Kasumi-1 (cell line): ENCODE results near the gene PFDN6.
"Not testable (repeated sequence)": the region's sequence is repeated elsewhere in the genome, so short reads cannot be mapped to it uniquely, and the experiment has no call there.

ENCODE experiments used
- DNase-seq, 2 experiments: peaks; one replicate each; lab custom pipeline; 2025; lab: John Stamatoyannopoulos, UW

The PFDN6 gene

GRCh38 chr6:33273924-33274902 is 15.2 kb upstream of the PFDN6 start:
- DNase-seq: no peak

GRCh38 chr6:33275795-33276580 is 13.4 kb upstream of the PFDN6 start:
- DNase-seq: not testable (repeated sequence)

DNA sequence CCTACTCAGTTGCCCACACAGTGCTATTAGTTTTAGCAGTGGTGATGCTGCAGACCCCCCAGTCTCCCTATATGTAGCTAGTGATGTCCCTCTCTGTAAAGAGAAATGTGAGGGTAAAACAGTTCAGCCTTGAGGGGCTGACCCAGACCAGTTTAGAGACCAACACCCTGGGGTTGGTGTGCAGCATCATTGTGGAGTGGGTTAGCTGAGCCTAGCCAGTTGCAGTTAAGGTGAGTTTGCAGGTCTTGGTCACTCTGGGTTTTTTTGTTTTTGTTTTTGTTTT is 12.9 kb upstream of the PFDN6 start:
- peak in 1 of 2 experiments; percentile 46 for DNase-seq

DNA sequence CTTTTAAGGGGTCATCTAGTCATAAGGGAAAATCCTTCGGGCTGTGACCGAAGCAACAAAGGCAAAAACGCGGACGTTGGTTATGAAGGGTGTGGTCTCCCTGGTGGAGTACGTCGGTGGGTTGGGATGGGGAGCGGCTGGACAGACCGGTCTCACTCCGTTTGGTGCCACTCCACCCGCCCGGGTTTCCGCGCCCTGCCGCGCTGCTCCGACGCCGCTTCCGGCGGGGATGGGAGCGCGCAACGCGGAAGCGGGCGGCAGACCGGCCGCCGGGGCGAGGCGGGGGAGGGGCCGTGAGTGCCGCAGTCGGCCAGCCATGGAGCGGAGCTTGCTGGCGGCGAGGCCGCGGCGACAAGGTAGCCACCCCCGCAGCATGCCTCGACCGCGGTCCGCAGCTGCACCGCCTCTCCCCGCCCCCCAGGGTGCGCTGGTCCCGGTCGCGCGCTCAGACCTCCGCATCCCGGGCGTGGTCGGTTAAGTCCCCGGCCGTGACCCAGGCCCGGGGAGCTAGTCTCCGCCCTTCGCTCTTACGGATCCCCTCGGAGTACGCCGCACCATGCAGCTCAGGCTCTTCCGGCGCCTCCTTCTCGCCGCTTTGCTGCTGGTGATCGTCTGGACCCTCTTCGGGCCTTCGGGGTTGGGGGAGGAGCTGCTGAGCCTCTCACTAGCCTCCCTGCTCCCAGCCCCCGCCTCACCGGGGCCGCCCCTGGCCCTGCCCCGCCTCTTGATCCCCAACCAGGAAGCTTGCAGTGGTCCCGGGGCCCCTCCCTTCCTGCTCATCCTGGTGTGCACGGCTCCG is 12.3 kb upstream of the PFDN6 start, which contains the start of gene B3GALT4:
Gene B3GALT4 (plus strand): TSS at position 260 of the 799 bp plus-strand sequence. CDS start 297 bp downstream, at position 557.
- DNase-seq: peak; percentile 69 to 78

- no peak for DNase-seq
Measured at GRCh38 chr6:33277663-33278391, 11.6 kb upstream of the PFDN6 start.

DNA sequence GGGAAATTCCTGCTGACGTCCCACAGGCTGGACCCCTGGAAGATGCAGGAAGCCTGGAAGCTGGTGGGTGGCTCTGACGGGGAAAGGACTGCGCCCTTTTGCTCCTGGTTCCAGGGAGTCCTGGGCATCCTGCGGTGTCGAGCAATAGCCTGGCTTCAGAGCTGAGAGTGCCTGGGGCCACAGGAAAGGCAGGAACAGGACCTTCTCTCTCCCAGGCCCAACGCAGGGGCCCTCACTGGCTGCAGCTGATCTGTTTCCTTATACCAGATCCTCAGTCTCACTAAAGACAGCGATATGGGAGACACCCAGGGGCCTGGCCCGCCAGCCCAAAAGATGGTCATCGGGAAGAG is 11.0 kb upstream of the PFDN6 start:
- no peak for DNase-seq

- DNase-seq: no peak
Measured at GRCh38 chr6:33278810-33279209, 10.6 kb upstream of the PFDN6 start.

- no peak for DNase-seq
Measured at GRCh38 chr6:33279257-33279695, 10.1 kb upstream of the PFDN6 start.

DNA sequence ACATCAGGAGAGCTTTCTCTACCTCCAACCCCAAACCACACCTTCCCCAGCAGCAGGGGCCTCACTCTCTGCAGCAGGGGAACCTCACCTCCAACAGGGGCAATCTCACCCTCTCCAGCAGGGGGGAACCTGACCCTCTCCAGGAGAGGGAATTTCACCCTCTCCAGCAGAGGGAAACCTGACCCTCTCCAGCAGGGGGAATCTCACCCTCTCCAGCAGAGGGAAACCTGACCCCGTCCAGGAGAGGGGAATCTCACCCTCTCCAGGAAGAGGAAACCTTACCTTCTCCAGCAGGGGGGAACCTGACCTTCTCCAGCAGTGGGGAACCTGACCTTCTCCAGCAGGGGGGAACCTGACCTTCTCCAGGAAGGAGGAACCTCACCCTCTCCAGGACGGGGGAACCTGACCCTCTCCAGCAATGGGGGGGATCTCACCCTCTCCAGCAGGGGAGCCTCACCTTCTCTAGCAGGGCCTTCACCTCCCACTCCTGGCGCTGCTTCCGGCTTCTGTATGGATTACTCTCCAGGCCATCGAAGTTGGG is 9.4 kb upstream of the PFDN6 start:
- peak; percentile 74 to 75 for DNase-seq

- no peak for DNase-seq
Measured at GRCh38 chr6:33280539-33280938, 8.9 kb upstream of the PFDN6 start.

DNA sequence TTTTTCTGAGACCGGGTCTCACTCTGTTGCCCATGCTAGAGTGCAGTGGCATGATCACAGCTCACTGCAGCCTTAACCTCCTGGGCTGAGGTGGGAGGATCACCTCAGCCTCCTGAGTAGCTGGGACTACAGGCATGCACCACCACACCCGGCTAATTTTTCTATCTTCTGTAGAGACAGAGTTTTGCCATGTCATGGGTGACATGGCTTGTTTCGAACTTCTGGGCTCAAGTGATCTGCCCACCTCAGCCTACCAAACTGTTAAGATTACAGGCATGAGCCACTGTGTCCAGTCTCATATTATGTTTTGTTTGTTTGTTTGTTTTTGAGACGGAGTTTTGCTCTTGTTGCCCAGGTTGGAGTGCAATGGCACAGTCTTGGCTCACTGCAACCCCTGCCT is 4.2 kb upstream of the PFDN6 start:
- not testable (repeated sequence) for DNase-seq

- no peak for DNase-seq
Measured at GRCh38 chr6:33286946-33287914, 2.2 kb upstream of the PFDN6 start.

GRCh38 chr6:33288141-33288920 is 1.1 kb upstream of the PFDN6 start:
- DNase-seq: no peak

DNA sequence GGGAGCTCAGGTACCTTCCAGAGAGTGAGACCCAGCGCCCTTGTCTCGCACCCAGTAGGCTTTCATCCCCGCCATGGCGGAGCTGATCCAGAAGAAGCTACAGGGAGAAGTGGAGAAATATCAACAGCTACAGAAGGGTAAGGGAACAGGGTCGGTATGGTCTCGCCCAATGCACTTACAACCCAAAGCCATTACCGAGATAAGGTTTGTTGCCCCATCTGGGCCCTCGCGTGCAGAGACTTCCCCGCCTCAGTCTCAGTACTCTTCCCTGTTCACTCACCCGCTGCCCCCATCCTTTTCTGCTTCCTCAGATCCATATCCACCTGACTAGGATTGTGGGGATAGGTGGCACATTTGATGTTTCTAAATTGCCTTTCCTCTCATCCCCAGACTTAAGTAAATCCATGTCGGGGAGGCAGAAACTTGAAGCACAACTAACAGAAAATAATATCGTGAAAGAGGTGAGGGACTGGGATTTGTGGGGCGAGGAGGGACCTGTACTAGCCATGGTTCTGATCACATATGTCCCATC is 449 bp downstream of the PFDN6 start:
- DNase-seq: no peak

DNA sequence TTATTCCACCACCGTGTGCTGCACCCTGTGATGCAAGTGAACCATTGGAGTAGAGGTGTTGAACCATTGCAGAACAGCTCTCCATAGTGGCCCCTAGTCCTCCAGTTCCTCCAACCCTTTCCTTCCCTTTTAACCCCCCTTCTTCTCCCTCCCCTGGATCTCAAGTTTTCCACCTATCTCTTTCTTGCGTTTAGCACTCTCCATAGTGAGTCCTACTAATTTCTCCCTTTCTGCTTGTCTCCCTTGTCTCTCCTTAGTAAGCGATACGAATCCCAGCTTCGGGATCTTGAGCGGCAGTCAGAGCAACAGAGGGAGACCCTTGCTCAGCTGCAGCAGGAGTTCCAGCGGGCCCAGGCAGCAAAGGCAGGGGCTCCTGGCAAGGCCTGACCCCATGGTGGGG is 1.1 kb downstream of the PFDN6 start:
- DNase-seq: peak in 1 of 2 experiments; percentile 13

- no peak for DNase-seq
Measured at GRCh38 chr6:33292996-33293682, 3.7 kb downstream of the PFDN6 start.

- no peak for DNase-seq
Measured at GRCh38 chr6:33294086-33294823, 4.9 kb downstream of the PFDN6 start.
